ENCODE results near the gene P2RX1. TPM values are rescaled to one million over a fixed set of nuclear protein-coding genes. Genes with fewer than 3 reads are reported as not detected.
A peak's percentile ranks its signal among the peaks of the same experiment; 100 is the strongest.

Gene P2RX1
- total RNA-seq, 6 experiments from 2014 or later = 0.08 TPM; not detected in 5

GRCh38 chr17:3880983-3881382 is 35.3 kb downstream of the P2RX1 start:
- Mint-ChIP-seq H3K4me1 (ENCODE audit: low read depth) (peaks cover 17% of the 10 kb centered on the region), H3K9me3 (no peaks in the 10 kb centered on the region), H3K27me3 (ENCODE audit: insufficient read depth) (peaks cover 1% of the 10 kb centered on the region; the same call in 1 of the 2 replicates), H3K27ac (no peak overlapping the region; the same call in 1 of the 2 replicates), H3K4me3 (no peak overlapping the region), H3K36me3 (ENCODE audit: low read depth) (peaks cover 10% of the 10 kb centered on the region)
- no peak for DNase-seq
- TF ChIP-seq CTCF (IDR thresholded peaks at IDR 0.05) = no peak

- Mint-ChIP-seq H3K9me3 (no peaks in the 10 kb centered on the region), H3K4me3 (no peak overlapping the region)
These were observed 36.5 kb downstream of the P2RX1 start for GRCh38 chr17:3879591-3880417.

GRCh38 chr17:3879186-3879585 is 37.1 kb downstream of the P2RX1 start:
- DNase-seq = peak; percentile 59
- peaks cover 20% of the 10 kb centered on the region for H3K36me3 Mint-ChIP-seq (ENCODE audit: low read depth)
- no peak overlapping the region for H3K4me3 Mint-ChIP-seq
- peak overlapping the region; percentile 2; the same call in 1 of the 2 replicates for H3K27ac Mint-ChIP-seq
- TF ChIP-seq CTCF (IDR thresholded peaks at IDR 0.05) = no peak
- peaks cover 1% of the 10 kb centered on the region; the same call in 1 of the 2 replicates for H3K27me3 Mint-ChIP-seq (ENCODE audit: insufficient read depth)
- no peaks in the 10 kb centered on the region for H3K9me3 Mint-ChIP-seq
- peaks cover 11% of the 10 kb centered on the region for H3K4me1 Mint-ChIP-seq (ENCODE audit: low read depth)

More at GRCh38 chr17:3879591-3880417, 36.5 kb downstream of the P2RX1 start:
- TF ChIP-seq CTCF (IDR thresholded peaks at IDR 0.05) = no peak
- H3K36me3 Mint-ChIP-seq (ENCODE audit: low read depth) = peaks cover 19% of the 10 kb centered on the region
- H3K27ac Mint-ChIP-seq = peak overlapping the region; percentile 2; the same call in 1 of the 2 replicates
- H3K27me3 Mint-ChIP-seq (ENCODE audit: insufficient read depth) = peaks cover 1% of the 10 kb centered on the region; the same call in 1 of the 2 replicates
- DNase-seq = no peak
- H3K4me1 Mint-ChIP-seq (ENCODE audit: low read depth) = peaks cover 11% of the 10 kb centered on the region

- peaks cover 11% of the 10 kb centered on the region for H3K4me1 Mint-ChIP-seq (ENCODE audit: low read depth)
- peaks cover 33% of the 10 kb centered on the region for H3K36me3 Mint-ChIP-seq (ENCODE audit: low read depth)
- peaks cover 1% of the 10 kb centered on the region; the same call in 1 of the 2 replicates for H3K27me3 Mint-ChIP-seq (ENCODE audit: insufficient read depth)
- TF ChIP-seq CTCF (IDR thresholded peaks at IDR 0.05) = no peak
- H3K4me3 Mint-ChIP-seq = no peak overlapping the region
- no peaks in the 10 kb centered on the region for H3K9me3 Mint-ChIP-seq
- H3K27ac Mint-ChIP-seq = no peak overlapping the region
- DNase-seq = no peak
These were observed 39.0 kb downstream of the P2RX1 start for GRCh38 chr17:3877220-3877619.

- no peaks in the 10 kb centered on the region for H3K9me3 Mint-ChIP-seq
- H3K36me3 Mint-ChIP-seq (ENCODE audit: low read depth) = peaks cover 34% of the 10 kb centered on the region
- H3K27me3 Mint-ChIP-seq (ENCODE audit: insufficient read depth) = peaks cover 1% of the 10 kb centered on the region
- no peak overlapping the region for H3K4me3 Mint-ChIP-seq
- H3K27ac Mint-ChIP-seq = no peak overlapping the region
- no peak for TF ChIP-seq CTCF (IDR thresholded peaks at IDR 0.05)
- no peak for DNase-seq
- H3K4me1 Mint-ChIP-seq (ENCODE audit: low read depth) = peaks cover 11% of the 10 kb centered on the region
These were observed 40.9 kb downstream of the P2RX1 start for GRCh38 chr17:3875317-3875716.
